Measurements from ENCODE around the gene OR2L2. TPM values are rescaled to one million over a fixed set of nuclear protein-coding genes. Genes with fewer than 3 reads are reported as not detected.

OR2L2 gene
- total RNA-seq = 0.14 and 0.22 TPM in 2 replicates
- long read RNA-seq = 0 reads

DNA sequence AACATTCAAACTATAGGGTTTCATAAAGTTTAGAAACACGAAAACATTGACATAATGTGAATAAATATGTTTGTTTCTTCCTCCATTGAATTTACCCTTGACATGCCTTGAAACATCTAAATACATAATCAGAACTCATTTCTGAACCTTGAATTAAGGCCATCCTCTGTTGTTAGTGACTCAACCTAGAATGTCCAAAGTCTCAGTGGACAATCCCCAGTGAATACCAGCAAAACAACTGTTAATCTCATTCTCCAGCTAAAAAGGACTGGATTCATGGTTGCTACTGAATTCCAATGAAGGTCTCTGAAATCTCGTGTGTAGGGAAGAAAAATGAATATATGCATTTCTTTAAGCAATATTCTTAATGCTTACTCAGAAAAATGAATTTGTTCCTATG, at the start of gene OR2L2:
OR2L2 (plus strand) TSS at position 301 of the 400 bp plus-strand sequence. CDS start 8,198 bp downstream, outside the sequence.
- Mint-ChIP-seq H3K27ac (no peak within 1 kb of the TSS), H3K27me3 (no peaks in the 10 kb centered on the region), H3K9me3 (ENCODE audit: low read depth) (peaks cover 56% of the 10 kb centered on the region), H3K36me3 (ENCODE audit: insufficient read depth) (no peaks in the 10 kb centered on the region), H3K4me1 (ENCODE audit: low read depth) (no peaks in the 10 kb centered on the region), H3K4me3 (ENCODE audit: low read depth) (no peak within 1 kb of the TSS)
- DNase-seq (ENCODE audit: low spot score, unreplicated experiment) = no peak
- TF ChIP-seq CTCF (IDR thresholded peaks at IDR 0.05; ENCODE audit: unreplicated experiment) = no peak

GRCh38 chr1:247992986-247993385, 36.9 kb upstream of the OR2L2 start:
- Mint-ChIP-seq H3K27me3 (no peaks in the 10 kb centered on the region), H3K27ac (no peak overlapping the region), H3K9me3 (ENCODE audit: low read depth) (peaks cover 56% of the 10 kb centered on the region), H3K4me3 (ENCODE audit: low read depth) (no peak overlapping the region), H3K4me1 (ENCODE audit: low read depth) (no peaks in the 10 kb centered on the region), H3K36me3 (ENCODE audit: insufficient read depth) (peaks cover 2% of the 10 kb centered on the region)
- TF ChIP-seq CTCF (IDR thresholded peaks at IDR 0.05; ENCODE audit: unreplicated experiment) = no peak
- no peak for DNase-seq (ENCODE audit: low spot score, unreplicated experiment)

DNA sequence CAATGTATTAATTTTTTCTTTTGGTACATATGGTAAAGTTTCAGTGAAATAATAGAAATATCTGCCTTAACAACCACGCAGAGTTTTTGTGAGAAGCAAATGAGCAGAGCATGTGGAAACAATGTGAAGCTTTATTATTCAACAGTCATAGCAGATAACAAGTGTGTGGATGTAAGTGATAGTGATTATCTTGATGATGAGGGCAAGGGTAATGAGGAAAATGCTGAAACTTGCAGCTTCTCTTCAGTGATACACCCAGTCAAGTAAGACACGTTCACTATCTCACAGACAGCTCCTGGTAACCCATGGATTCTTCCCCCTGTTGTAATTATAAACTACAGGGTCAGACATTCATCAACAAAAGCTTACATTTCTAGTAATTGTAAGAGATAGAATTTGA, 31.1 kb upstream of the OR2L2 start:
- no peaks in the 10 kb centered on the region for H3K4me1 Mint-ChIP-seq (ENCODE audit: low read depth)
- H3K27me3 Mint-ChIP-seq = no peaks in the 10 kb centered on the region
- H3K36me3 Mint-ChIP-seq (ENCODE audit: insufficient read depth) = peaks cover 4% of the 10 kb centered on the region
- no peak overlapping the region for H3K27ac Mint-ChIP-seq
- no peak overlapping the region for H3K4me3 Mint-ChIP-seq (ENCODE audit: low read depth)
- no peak for DNase-seq (ENCODE audit: low spot score, unreplicated experiment)
- TF ChIP-seq CTCF (IDR thresholded peaks at IDR 0.05; ENCODE audit: unreplicated experiment) = no peak
- peaks cover 45% of the 10 kb centered on the region for H3K9me3 Mint-ChIP-seq (ENCODE audit: low read depth)

DNA sequence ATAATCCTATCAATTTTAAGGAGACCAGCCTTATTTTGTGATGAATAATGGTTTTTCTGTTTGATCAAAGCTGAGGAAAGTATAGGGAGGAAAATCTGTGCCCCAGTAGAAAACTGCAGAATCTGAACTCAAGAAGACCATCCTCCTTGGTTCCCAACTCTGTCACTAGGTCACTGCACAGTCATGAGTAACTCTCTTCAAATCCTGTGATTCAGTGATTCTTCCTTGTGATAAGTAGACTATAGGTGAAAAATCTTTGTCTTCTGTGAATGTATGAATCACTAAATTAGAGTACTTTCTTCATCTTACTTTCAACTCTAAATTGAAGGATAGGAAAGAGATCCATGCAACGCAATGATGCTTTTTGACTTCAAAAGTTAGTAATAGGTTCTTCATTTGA, 29.7 kb upstream of the OR2L2 start:
- H3K36me3 Mint-ChIP-seq (ENCODE audit: insufficient read depth) = peaks cover 4% of the 10 kb centered on the region
- no peaks in the 10 kb centered on the region for H3K27me3 Mint-ChIP-seq
- DNase-seq (ENCODE audit: low spot score, unreplicated experiment) = no peak
- H3K9me3 Mint-ChIP-seq (ENCODE audit: low read depth) = peaks cover 39% of the 10 kb centered on the region
- H3K27ac Mint-ChIP-seq = no peak overlapping the region
- no peak overlapping the region for H3K4me3 Mint-ChIP-seq (ENCODE audit: low read depth)
- TF ChIP-seq CTCF (IDR thresholded peaks at IDR 0.05; ENCODE audit: unreplicated experiment) = no peak
- H3K4me1 Mint-ChIP-seq (ENCODE audit: low read depth) = no peaks in the 10 kb centered on the region

GRCh38 chr1:248007778-248008177, 22.1 kb upstream of the OR2L2 start:
- H3K9me3 Mint-ChIP-seq (ENCODE audit: low read depth) = peaks cover 65% of the 10 kb centered on the region
- no peak overlapping the region for H3K4me3 Mint-ChIP-seq (ENCODE audit: low read depth)
- no peak for DNase-seq (ENCODE audit: low spot score, unreplicated experiment)
- H3K4me1 Mint-ChIP-seq (ENCODE audit: low read depth) = no peaks in the 10 kb centered on the region
- TF ChIP-seq CTCF (IDR thresholded peaks at IDR 0.05; ENCODE audit: unreplicated experiment) = no peak
- H3K27me3 Mint-ChIP-seq = no peaks in the 10 kb centered on the region
- H3K36me3 Mint-ChIP-seq (ENCODE audit: insufficient read depth) = peaks cover 4% of the 10 kb centered on the region
- no peak overlapping the region for H3K27ac Mint-ChIP-seq

Data from progenitor cell of endocrine pancreas (in vitro differentiated cells).